DND-41 (cell line): ENCODE results near the gene PPP1R14C.
"Not testable (repeated sequence)": the region's sequence is repeated elsewhere in the genome, so short reads cannot be mapped to it uniquely, and the experiment has no call there.

ENCODE experiments used
- ATAC-seq: fragments of 200-7000 bp; cut with Tn5 transposase; 3 replicates; pipeline ENCODE4 v1.9.1; 2021; ENCODE audit warnings: low read depth; ENCODE audit not compliant: insufficient read depth
- DNase-seq: peaks from one replicate; pipeline ENCODE4 v3.0.0-alpha.2; 2020
- H2AFZ ChIP-seq: 2 replicates; pipeline ENCODE4 v1.6.0; 2012; ENCODE audit warnings: low read depth, low read length
- H3K27ac ChIP-seq: 2 replicates; pipeline ENCODE4 v1.5.1; 2012; ENCODE audit warnings: low read length, inconsistent platforms
- H3K27me3 ChIP-seq: fragments of 200-600 bp; sonication (generic); 2 replicates; pipeline ENCODE4 v1.6.0; 2012; ENCODE audit warnings: low read length, mild to moderate bottlenecking, inconsistent platforms; ENCODE audit not compliant: insufficient read depth, poor library complexity
- H3K36me3 ChIP-seq: 2 replicates; pipeline ENCODE4 v1.5.1; 2012; ENCODE audit warnings: low read length, inconsistent platforms; ENCODE audit not compliant: insufficient read depth
- H3K4me1 ChIP-seq: 2 replicates; pipeline ENCODE4 v1.5.1; 2012; ENCODE audit warnings: mild to moderate bottlenecking, low read length; ENCODE audit not compliant: insufficient read depth
- H3K4me2 ChIP-seq: 2 replicates; pipeline ENCODE4 v1.6.0; 2012; ENCODE audit warnings: mild to moderate bottlenecking, moderate library complexity, low read length, inconsistent platforms; ENCODE audit not compliant: insufficient read depth
- H3K4me3 ChIP-seq, 2 experiments: fragments of 200-600 bp in 1 of 2; shearing (Covaris generic) in 1 of 2; 2 replicates each; pipeline ENCODE4 v1.5.1; 2012 to 2016; ENCODE audit warnings: inconsistent platforms in 2 of 2, low read length in 2 of 2, mild to moderate bottlenecking in 2 of 2, low read depth in 1 of 2, moderate library complexity in 1 of 2
- H3K79me2 ChIP-seq: 2 replicates; pipeline ENCODE4 v1.6.0; 2012; ENCODE audit warnings: low read length, inconsistent platforms; ENCODE audit not compliant: insufficient read depth
- H3K9ac ChIP-seq: 2 replicates; pipeline ENCODE4 v1.6.0; 2012; ENCODE audit warnings: low read depth, mild to moderate bottlenecking, inconsistent platforms, low read length, moderate library complexity
- H3K9me3 ChIP-seq: 2 replicates; pipeline ENCODE4 v1.5.1; 2012; ENCODE audit warnings: low read length, moderate library complexity, mild to moderate bottlenecking, inconsistent platforms; ENCODE audit not compliant: insufficient read depth, severe bottlenecking
- H4K20me1 ChIP-seq: 2 replicates; pipeline ENCODE4 v1.6.0; 2012; ENCODE audit warnings: low read length; ENCODE audit not compliant: insufficient read depth
- EZH2 ChIP-seq: IDR thresholded peaks from 3 replicates; pipeline ENCODE4 v1.6.1; 2012; ENCODE audit warnings: borderline replicate concordance, low read depth, mild to moderate bottlenecking, moderate library complexity, low read length, inconsistent platforms; ENCODE audit not compliant: severe bottlenecking
- TF ChIP-seq, protein P1 (sequence below): IDR thresholded peaks from 2 replicates; pipeline ENCODE4 v1.5.1; 2012; ENCODE audit warnings: borderline replicate concordance, low read length, moderate library complexity, mild to moderate bottlenecking; ENCODE audit not compliant: poor library complexity, severe bottlenecking; ENCODE audit errors: extremely low read depth

PPP1R14C gene

DNA sequence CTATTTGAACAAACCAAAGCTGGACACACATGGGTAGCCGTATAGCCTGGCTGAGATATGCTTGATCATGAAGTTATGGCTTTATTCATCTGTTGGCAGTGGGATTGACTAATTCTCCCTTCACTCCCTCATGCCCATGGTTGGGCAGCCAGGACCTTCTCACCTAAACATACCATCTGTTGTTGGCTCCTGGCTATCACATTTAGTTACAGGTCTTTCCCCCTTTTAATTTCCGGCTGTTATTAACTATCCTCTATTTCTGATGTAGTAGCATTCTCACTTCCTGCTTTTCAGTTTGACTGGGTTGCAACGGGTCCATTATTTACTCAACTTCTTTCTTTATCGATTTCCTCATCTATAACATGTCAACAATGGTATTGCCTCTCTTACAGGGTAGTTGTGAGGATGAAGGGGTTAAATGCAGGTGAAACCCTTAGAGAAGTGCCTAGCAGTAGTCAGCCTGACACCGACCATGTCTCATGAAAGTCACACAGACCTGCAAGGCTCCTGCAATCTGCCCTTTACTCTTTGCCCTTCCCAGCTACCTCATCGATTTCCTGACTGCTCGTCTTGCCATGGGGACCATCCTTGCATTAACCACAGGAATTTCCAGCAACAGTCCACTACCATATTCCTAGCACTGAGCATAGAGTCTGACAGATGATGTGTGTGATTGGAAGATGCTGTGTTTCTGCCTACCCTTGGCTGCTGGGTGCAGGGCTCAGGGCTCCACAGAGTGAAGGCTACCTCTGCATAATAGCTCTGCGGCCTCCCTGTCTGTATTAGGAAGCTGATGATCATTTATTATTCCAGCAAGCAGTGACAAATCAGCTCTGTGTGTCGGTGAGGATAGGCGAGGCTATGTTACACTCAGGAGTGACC is 42.2 kb downstream of the PPP1R14C start:
- Histone ChIP-seq H3K9me3 (no peaks in the 10 kb centered on the region), H3K79me2 (no peaks in the 10 kb centered on the region), H3K9ac (no peak overlapping the region), H2AFZ (no peak overlapping the region), H3K36me3 (no peaks in the 10 kb centered on the region), H3K4me3 (no peak overlapping the region), H3K4me2 (no peak overlapping the region), H3K4me1 (no peaks in the 10 kb centered on the region), H3K27me3 (peaks cover 6% of the 10 kb centered on the region), H3K27ac (no peak overlapping the region), H4K20me1 (no peaks in the 10 kb centered on the region)
- DNase-seq (no peak), ATAC-seq (no peak)
- TF ChIP-seq, protein P1, sequence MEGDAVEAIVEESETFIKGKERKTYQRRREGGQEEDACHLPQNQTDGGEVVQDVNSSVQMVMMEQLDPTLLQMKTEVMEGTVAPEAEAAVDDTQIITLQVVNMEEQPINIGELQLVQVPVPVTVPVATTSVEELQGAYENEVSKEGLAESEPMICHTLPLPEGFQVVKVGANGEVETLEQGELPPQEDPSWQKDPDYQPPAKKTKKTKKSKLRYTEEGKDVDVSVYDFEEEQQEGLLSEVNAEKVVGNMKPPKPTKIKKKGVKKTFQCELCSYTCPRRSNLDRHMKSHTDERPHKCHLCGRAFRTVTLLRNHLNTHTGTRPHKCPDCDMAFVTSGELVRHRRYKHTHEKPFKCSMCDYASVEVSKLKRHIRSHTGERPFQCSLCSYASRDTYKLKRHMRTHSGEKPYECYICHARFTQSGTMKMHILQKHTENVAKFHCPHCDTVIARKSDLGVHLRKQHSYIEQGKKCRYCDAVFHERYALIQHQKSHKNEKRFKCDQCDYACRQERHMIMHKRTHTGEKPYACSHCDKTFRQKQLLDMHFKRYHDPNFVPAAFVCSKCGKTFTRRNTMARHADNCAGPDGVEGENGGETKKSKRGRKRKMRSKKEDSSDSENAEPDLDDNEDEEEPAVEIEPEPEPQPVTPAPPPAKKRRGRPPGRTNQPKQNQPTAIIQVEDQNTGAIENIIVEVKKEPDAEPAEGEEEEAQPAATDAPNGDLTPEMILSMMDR, result no peak

DNA sequence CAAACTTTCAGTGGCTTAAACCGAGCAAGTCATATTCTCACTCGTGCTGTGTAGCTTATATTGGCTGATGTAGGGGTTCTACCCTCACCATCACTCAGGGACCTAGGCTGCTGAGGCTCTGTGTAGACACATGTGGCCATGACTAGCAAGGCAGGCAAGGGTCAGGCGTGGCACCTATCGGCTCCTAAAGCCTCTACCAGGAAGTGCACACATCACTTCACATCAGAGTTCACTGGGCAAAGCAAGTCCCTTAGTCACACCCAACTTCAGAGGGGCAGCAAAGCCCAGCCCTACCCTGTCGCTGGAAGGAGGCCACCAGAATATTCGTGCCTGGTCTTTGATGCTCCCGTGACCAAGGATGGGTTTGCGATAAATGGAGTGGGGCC is 42.9 kb downstream of the PPP1R14C start:
- Histone ChIP-seq H2AFZ (no peak overlapping the region), H3K4me2 (no peak overlapping the region), H3K79me2 (no peaks in the 10 kb centered on the region), H3K36me3 (no peaks in the 10 kb centered on the region), H3K4me3 (no peak overlapping the region), H3K9me3 (no peaks in the 10 kb centered on the region), H3K4me1 (no peaks in the 10 kb centered on the region), H4K20me1 (no peaks in the 10 kb centered on the region), H3K27me3 (peaks cover 3% of the 10 kb centered on the region), H3K27ac (no peak overlapping the region), H3K9ac (no peak overlapping the region)
- TF ChIP-seq EZH2, result no peak
- TF ChIP-seq, protein P1, result no peak
- no peak for ATAC-seq
- DNase-seq, result no peak

DNA sequence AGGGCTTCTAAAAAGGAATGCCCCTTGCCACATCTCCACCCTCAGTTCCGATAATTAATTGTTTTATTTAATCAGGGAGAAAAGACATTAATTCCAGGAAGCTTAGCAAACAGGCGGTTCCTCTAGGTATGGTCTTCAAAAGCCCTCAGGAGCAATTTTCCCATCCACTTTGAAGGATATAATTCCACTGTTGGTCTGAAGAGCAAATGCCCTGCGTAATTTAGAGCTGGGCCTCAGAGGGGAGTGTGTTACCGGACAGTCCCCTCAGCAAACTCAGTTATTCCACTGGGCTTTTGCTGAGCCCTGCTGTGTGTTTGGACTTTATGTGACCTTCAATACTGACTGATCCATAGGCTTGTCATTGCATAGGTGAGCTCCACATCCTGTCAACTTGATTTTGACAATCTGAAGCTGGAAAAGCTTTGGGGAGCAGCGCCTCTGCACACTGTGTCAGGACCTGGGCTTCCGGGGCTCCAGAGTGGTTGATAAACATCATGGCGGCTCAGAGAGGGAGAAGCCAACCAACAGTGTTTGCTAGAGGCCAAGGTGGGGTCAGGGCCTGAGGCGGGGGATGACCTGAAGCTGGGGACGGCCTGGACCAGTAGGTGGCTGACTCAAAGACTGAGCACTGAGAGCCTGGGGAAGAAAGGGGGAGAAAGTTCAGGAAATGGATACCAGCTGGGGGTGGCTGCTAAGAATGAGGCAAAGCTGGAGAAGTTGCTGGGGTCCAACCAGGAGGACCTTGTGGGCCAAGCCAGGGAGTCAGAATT is 43.5 kb downstream of the PPP1R14C start:
- H3K4me2 ChIP-seq, result no peak overlapping the region

DNA sequence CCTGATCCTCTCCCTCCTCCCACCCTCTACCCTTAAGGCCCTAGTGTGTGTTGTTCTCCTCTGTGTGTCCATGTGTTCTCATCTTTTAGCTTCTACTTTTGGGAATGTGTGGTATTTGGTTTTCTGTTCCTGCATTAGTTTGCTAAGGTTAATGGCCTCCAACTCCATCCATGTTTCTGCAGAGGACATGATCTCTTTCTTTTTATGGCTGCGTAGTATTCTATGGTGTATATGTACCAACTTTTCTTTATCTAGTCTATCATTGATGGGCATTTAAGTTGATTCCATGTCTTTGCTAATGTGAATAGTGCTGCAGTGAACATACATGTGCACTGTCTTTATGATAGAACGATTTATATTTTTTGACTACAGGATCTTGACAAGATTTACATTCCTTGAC is 44.6 kb downstream of the PPP1R14C start:
- not testable (repeated sequence) for H3K27ac ChIP-seq, H3K79me2 ChIP-seq, H4K20me1 ChIP-seq, H3K27me3 ChIP-seq, H3K4me3 ChIP-seq, H3K36me3 ChIP-seq, H3K9ac ChIP-seq, H3K9me3 ChIP-seq, H2AFZ ChIP-seq, DNase-seq, H3K4me2 ChIP-seq, H3K4me1 ChIP-seq, ATAC-seq

More for the DNA sequence above, 43.5 kb downstream of the PPP1R14C start:
- no peak overlapping the region for H3K27ac ChIP-seq
- no peaks in the 10 kb centered on the region for H3K36me3 ChIP-seq
- no peaks in the 10 kb centered on the region for H3K4me1 ChIP-seq
- no peaks in the 10 kb centered on the region for H4K20me1 ChIP-seq
- no peak overlapping the region for H3K4me3 ChIP-seq
- no peaks in the 10 kb centered on the region for H3K9me3 ChIP-seq
- no peak overlapping the region for H3K9ac ChIP-seq
- DNase-seq (no peak), ATAC-seq (no peak)
- no peak overlapping the region for H2AFZ ChIP-seq
- no peaks in the 10 kb centered on the region for H3K79me2 ChIP-seq
- TF ChIP-seq EZH2, result no peak
- TF ChIP-seq, protein P1, result no peak
- peaks cover 6% of the 10 kb centered on the region for H3K27me3 ChIP-seq
